Stimulated activated CD4-positive, alpha-beta T cell treated with anti-CD3 and anti-CD28 coated beads, Interleukin-1b, Interleukin-23, amount 100 ng/mL, for 1 hour (primary cell): ENCODE measurements around the gene KCNH2.

ENCODE experiments used
- DNase-seq, 2 donors: peaks; one replicate each; pipeline ENCODE4 v3.0.0-alpha.2; 2020; ENCODE audit warnings: low read depth in 2 of 2

The KCNH2 gene

GRCh38 chr7:150947761-150948651 is 30.1 kb downstream of the KCNH2 start:
- DNase-seq = no peak

DNA sequence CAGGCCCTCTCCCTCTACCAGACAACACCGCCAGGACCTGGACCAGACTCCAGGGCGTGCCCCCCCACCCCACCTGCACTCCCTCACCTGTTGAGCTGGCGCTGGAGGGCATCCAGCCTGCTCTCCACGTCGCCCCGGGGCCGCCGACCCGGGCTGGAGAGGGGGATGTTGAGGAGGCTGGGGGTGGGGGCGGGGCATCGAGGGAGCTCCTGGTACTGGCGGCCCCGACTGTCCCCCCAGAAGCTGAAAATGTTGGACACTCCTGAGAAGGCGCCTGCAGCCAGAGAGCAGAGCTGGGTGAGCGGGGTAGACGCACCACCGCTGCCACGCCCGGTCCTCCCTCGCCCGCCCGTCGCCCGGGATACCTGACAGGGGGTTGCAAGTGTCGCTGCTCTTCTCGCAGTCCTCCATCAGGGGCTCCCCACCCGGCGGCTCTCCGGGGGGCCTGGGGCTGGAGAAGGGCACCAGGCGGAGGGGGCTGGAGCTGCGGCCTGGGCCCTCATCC is 30.8 kb downstream of the KCNH2 start:
- DNase-seq = no peak

GRCh38 chr7:150946421-150947240 is 31.5 kb downstream of the KCNH2 start:
- no peak for DNase-seq

DNA sequence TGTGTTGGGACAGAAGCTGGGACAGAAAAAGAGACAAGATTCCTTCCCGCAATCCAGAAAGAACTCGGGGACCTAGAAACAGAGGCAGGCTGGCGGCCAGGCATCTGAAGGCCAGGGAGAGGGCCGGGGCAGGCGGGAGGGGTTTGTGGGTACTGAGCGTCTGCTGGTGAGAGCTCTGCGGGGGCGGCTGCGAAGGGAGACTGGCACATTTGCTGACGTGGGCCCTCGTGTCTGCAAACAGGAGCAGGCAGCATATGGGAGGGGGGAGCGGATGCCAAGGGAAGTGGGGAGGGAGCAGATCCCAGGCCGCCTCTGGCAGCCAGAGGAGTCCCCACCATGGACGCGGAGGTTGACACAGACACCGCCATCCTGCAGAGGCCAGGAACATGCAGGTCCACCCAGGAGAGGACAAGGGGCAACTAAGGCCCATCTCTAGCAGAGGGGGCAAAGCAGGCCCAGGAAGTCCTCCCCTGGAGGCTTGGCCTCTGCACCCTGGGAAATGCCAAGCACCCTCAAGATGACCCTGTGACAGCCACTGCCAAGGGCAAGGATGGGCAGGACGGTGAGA is 32.2 kb downstream of the KCNH2 start:
- no peak for DNase-seq

DNA sequence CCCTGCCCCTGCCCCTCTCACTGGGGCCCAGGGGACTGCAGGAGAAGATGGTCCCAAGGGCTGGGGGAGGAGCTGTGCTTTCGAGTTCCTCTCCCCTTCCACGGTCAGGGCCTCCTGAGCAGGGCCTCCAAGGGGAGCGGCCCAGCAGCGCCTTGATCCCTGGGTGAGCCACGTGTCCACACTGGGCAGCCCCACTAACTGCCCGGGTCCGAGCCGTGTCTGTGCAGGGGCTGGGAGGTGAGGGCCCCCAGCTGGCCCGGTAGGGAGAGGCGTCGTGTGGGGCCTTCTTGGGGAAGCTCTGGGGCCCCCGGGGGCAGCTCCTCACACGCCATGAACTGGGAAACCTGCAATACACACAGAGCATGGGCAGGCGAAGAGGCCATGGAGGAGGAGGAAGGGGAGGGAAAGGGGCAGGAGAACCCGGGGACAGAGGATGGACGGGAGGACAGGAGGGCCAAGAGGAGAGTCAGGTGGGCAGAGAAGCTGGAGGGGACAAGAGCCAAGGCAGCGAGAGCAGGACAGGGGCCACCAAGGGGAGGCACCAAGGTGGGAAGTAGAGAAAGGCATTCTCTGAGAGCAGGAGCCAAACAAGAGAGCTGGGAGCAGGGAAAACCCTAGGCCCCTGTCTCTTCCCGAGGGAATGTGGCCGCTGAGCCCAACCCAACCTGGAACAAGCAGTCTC is 32.8 kb downstream of the KCNH2 start:
- DNase-seq = no peak

DNA sequence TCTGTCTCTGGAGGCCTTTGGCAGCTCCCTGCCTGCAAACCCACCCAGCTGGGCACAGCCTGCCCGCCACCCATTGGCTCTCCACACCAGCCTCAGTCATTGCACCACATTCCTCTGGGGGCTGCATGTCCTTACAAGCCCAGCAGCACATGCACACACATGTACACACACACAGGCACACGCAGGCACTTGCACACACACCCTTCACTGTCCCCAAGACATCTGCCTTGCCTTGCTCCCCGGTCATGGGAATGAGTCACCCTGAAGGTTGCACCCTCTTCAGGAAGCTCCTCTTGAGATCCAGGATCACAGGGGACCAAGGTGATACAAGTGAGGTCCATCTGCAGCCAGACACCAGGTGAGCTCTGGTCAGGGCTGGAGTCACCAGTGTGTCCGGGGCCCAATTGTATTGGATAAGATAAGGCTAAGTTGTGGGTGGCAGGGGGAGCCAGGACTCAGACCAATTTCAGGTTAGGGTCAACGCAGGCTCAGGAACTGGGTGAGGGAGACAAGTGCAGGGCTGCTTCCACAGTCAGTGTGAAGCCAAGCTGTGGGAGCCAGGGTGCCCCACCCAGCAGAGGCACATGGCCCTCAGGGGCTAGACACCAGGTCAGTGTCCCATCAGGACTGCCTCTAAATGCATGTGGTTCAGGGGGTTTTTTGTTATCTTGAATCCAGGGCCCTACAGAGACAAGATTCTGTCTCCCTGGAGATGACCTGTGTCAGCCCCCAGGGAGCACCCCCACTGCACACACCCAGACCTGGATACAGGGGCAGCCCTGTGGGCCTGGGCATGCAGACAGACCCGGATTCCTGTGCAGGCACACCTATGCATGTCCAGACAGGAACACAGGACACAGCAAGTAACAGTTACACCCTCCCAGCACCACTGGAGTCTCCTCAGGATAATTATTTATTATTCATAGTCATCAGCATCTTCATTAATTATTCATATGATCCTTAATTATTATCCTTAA is 33.8 kb downstream of the KCNH2 start:
- DNase-seq = no peak

GRCh38 chr7:150943453-150943814 is 34.7 kb downstream of the KCNH2 start:
- DNase-seq = no peak

DNA sequence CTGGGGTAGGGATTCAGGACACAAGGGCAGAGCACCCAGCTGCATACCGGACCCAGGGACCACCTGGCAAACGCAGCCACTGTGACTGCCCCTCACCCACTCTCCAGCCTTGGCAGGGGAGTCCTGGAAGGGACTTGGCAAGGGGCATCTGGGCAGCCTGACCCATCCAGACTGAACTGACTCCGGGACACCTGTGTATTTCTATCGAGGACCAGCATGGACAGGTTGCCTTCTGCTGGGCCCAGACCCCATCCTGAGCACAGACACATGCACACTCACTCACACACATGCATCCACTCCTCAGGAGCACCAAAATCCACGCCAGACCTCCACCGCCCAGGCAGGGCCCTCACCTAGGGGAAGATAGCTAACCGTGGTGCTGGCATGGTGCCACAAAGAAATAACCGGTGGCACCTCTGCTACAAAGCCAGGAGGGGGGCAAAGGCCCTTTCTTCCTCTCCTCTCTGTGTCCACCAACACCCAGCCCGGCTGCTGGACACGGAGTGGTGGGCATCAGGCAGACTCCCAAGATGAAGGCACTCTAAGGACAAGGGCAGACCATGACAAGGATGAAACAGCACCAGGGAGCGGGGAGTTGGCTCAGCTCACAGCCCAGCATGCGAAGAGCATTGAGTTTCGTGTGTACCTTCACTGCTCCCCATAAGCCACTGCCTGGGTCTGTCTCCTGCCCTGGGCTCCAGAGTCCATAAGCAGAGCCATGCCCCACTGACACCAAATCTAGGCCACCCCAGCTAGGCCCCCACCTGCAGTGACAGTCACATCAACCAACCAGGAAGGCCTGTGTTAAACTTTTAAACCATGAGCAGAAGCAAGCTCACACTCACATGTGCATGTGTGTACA is 35.3 kb downstream of the KCNH2 start:
- no peak for DNase-seq

- no peak for DNase-seq
Observed at GRCh38 chr7:150942001-150942590, 36.0 kb downstream of the KCNH2 start.

- DNase-seq = no peak
Observed at GRCh38 chr7:150941351-150942000, 36.6 kb downstream of the KCNH2 start.

DNA sequence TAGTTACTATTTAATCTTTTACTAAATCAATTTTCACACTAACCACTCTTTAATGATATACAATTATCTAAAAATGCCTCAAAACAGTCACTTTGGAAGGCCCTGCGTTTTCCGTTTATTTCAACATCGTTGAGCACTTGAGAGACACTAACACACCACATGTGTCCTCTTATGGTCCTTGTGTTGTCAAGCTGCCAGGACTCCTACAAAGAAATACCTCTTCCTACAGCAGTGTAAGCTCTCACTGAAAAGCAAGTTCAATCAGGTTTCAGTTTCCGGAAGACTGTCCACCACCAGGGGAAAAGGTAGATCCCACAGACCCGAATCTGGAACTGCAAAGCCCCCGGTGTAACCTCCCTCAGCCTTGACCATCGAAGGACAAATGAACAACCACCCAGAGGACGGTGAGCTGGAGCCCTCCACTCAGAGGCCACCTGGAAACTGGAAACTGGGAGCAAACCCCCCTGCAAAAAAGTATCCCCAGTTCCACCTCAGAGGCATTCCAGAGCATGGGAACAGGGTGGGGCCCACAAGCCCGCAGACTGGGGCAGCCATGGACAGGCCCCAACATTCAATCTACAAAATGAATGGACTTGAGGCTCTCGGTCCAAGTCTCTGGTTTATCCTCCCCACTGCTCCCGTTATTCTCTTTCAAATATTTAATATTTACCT is 37.6 kb downstream of the KCNH2 start:
- DNase-seq = no peak

DNA sequence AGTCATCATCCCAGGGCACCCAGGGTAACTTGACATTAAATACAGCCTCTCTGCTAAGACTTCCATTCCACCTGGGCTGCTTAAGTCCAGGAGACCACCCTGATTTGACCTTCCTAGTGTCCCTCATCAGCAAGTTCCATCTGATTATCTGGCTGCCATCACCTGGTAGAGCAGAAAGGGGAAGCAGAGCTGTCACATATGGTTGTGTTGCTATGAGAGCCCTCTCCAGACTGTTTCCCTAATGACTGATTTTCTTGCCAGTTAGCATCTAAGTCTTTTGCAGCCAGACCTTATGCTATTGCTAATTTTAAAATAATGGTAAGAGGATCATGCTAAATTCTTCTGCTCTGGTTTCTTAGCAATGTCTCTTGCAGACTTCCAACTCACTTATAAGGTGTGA is 38.7 kb downstream of the KCNH2 start:
- no peak for DNase-seq

DNA sequence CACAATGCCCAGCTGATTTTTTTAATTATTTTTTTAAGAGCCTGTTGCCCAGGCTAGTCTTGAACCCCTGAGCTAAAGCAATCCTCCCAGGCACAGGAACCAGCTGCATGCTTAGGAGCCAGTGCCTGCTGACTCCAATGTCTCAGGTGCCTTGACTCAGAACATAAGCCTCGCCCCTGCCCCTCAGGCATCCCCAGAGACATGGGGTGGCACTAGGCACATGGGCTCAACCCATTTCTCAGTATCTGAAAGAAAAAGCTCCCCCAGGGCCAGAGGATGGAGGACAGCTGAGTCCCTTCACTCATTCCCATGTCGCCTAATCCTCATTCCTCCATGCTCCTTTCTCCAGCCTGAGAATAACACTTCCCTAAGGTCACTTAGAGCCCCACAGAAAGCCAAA is 39.1 kb downstream of the KCNH2 start:
- DNase-seq = no peak

DNA sequence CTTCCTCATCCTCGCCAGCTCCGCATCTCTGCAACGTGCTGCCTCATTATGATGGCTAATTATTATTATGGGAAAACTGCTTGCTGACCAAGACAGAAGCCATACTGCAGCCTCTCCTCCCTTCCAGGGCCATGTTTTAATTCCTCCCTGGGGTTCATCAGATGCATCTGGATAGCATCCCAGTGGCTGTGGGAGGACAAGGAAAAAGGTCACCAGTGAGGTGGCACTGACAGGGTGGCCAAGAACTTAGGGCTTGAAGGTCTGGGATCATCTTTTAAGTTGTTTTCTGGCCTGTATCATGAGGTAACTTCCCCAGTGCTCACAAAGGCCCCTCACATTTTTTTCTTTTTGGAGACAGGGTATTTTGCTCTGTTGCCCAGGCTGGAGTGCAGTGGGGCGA is 39.6 kb downstream of the KCNH2 start:
- no peak for DNase-seq

DNA sequence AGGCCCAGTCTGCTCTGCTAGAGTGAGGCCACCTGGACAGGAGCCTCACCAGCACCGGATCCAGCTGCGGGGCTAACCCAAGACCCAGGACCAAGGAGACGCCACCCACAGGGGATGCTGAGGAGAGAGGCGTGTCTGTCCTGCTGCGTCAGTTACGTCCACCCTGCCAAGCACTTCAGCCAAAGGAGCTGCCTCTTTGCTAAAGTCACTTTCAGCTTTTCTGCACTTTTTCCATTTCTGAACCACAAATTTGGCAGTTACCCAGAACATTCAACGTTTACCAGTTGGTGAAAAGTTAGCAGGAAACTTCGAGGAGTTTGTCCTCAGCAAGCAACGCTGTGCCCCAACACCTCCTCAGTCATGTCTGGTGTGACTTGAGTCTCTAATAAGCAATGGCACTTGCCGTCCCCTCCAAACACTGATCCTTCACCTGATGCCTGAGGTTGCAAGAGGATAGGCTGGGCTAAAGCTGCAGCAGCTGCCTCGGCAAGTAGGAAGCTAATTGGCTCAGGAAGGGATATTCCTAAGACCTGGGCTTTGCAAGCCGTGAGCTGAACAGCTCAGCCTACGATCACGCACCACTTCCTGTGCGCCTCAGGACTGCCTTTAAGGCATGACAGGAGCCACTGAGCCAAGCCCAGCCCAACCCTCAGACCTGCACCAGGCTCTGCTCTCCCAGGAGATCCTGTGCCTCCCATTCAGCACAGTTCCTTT is 40.1 kb downstream of the KCNH2 start:
- DNase-seq = no peak

- no peak for DNase-seq
Observed at GRCh38 chr7:150936018-150936417, 42.1 kb downstream of the KCNH2 start.

DNA sequence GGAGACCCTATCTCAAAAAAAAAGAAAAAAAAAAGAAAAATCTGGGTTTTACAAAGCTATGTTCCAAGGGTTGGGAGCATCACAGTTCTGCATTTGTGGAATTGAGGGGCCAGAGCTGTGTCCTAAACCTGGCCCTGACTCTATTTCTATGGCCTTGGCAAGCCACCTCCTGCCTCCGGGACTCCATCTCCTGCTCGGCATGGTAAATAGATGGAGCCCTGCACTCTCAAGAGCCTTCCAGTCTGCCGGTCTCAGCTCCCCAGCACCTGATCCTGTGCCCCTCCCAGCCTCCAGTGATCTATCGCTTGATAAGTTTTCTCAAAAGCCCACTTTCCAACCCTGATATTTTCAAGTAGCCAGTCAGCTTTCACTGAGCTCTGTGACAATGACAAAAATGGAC is 43.0 kb downstream of the KCNH2 start:
- DNase-seq = no peak
